ENCODE measurements around the gene RSPO3.
"Not testable (repeated sequence)": the region's sequence is repeated elsewhere in the genome, so short reads cannot be mapped to it uniquely, and the experiment has no call there.

Gene RSPO3

DNA sequence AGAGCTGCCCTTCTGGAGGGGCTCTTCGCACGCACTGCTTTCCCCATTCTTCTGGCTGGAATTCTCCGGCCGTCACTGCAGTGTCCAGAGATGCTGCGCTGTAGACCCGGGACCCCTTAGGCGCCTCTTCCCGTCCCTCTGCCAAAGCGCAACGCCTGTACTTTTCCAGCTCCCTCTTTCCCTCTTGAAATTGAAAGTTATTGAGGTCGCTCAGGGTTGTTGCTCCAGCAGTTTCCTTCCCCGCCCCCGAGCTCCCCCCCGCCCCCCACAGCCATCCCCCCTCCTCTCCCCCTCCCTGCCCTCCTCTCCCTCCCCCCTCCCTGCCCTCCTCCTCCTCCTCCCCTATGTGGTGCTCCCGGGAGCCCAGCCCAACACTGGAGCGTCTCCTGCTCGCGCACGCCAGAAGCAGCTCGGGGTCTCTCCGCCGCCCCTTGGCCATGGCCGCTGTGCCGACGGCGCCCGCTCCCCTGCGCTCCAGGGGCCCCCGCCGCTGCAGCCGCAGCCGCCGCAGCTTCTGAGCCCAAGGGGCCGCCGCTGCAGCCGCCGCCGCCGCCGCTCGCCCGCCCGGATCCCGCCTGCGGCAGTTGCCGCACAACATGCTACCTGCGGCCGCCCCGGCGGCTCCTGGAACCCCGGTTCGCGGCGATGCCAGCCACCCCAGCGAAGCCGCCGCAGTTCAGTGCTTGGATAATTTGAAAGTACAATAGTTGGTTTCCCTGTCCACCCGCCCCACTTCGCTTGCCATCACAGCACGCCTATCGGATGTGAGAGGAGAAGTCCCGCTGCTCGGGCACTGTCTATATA is at the start of gene RSPO3:
Gene RSPO3, plus strand, starts transcription at position 374 of the 804 bp plus-strand sequence. CDS start 522 bp downstream, outside the sequence.
- FAIRE-seq: no peak

DNA sequence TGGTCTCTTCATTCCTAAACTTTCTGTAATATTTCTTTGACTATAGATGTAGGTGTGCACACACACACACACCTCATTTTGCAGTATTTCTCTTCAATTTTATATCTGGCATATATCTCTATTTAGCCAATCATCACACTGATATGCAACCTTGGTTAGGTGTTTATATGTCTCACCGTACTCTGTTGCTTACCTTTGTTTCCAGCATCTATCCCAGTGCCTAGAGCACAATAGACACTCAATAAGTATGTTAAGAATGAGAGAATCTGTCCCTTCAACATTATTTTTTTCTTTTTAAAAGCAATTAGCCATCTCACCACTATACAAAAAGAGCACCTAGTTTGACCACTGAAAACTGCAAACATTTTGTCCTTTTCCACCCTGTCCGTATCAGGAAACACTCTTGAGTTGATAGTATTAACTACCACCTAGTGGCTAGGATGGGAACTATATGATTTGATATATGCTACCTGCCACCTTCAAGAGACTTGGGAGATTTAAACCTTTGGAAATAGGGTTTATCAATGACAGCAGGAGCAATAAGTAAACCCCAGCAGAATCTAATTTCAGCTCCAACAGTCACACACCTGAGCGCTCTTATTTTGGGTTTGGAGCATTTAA is 48.7 kb upstream of the RSPO3 start:
- no peak for FAIRE-seq

- no peak for FAIRE-seq
Observed at GRCh38 chr6:127073222-127073621, 45.2 kb upstream of the RSPO3 start.

DNA sequence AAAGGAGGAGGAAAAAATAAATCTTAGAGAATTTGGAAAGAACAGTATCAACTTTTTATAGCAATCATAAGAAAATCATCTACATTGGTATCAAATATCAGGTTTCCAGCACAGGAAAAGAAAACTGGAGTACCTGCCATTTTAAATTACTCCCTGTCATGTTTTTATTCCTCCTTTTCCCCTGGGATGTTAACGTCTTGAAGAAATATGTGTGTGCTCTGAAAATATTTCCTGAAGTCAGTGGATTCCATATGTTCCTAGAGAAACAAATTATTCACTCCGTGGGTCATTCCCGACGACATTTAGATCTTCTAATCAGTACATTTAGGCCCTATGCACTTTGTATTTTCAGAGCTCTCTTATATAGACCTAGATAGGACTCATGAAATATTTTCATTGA is 42.0 kb upstream of the RSPO3 start:
- FAIRE-seq: no peak

DNA sequence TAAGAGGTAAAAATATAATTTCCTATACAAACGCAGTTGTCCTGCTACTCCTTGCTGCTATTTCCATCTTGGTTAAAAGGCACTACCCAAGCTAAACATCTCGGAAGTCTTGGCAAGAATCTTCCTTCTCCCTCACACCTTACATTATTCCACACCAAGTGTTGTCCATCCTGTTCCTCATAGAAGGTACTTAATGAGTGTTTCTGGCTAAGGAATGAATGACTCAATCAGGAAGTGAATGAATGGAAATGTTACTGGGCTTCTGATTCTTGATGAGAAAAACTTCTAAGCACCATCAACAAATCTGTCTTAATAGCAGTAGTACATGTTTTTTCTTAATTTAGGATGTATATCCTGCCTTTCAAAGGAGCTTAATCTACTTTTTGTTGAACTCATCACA is 40.6 kb upstream of the RSPO3 start:
- no peak for FAIRE-seq

DNA sequence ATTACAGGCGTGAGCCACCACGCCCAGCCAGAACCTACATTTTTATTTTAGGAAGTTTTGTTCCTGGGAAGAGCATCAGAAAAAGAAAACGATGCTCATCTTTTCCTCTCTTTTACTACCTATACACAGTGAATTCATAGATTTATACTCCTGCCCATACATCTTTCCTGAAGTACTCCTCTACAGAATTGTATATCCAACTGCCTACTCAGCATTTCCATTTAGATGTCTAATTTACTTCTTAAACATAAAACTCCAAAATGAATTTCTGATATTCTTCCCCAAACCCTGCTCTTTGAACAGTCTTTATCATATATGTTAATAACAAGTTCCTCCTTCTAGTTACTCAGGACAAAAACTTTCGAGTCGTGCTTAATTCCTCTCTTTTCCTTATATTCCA is 39.8 kb upstream of the RSPO3 start:
- FAIRE-seq: no peak

- FAIRE-seq: no peak
Observed at GRCh38 chr6:127079681-127080080, 38.8 kb upstream of the RSPO3 start.

DNA sequence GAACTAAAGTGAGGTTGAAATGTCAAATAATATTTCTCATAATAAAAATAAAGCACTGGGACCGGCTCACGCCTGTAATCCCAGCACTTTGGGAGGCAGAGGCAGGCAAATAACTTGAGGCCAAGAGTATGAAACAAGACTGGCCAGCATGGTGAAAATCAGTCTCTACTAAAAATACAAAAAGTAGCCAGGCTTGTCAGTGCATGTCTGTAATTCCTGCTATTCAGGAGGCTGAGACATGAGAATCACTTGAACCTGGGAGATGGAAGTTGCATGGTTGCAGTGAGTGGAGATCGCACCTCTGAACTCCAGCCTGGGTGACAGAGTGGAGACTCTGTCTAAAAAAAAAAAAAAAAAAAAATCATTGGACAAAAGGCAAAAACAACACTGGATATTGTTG is 38.4 kb upstream of the RSPO3 start:
- no peak for FAIRE-seq

GRCh38 chr6:127083231-127083962 is 35.1 kb upstream of the RSPO3 start:
- FAIRE-seq: no peak

- no peak for FAIRE-seq
Observed at GRCh38 chr6:127083963-127084310, 34.5 kb upstream of the RSPO3 start.

- no peak for FAIRE-seq
Observed at GRCh38 chr6:127085181-127085580, 33.3 kb upstream of the RSPO3 start.

DNA sequence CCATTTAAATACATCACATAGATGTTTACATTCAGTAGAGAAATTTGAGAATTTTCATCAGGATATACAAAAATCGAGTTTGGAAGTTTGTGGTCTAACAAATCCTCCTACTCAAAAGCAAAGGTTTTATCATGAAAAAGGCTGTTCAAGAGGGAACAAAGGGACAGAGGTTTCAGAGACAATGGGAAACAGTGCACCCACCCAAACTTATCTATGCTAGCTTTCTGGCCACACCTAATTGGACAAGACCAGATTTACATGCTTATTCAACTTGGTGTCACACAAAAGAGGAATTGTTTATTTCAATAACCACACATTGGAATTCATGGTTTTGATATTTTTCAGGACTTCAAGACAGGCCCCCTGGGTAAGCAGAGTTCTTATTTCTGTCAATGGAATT is 28.4 kb upstream of the RSPO3 start:
- no peak for FAIRE-seq

DNA sequence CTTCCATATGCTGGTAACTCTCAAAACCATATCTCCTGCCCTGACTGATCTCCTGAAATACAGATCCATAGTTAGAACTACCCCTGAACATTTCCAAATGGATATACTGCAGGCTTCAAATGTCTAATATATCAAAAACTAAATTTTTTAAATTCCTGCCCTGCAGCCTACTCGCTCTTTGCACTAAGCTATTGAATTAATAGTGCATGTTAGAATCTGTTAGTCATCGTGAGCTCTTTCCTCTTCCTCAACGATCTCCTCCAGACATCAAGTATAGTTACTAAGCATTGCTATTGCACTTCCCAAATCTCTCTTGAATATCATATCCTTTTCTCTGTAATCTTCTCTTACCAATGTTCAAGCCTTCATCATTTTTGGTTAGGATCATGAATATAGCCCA is 26.0 kb upstream of the RSPO3 start:
- FAIRE-seq: no peak

- no peak for FAIRE-seq
Observed at GRCh38 chr6:127094791-127095190, 23.7 kb upstream of the RSPO3 start.

- FAIRE-seq: no peak
Observed at GRCh38 chr6:127096167-127096566, 22.3 kb upstream of the RSPO3 start.

DNA sequence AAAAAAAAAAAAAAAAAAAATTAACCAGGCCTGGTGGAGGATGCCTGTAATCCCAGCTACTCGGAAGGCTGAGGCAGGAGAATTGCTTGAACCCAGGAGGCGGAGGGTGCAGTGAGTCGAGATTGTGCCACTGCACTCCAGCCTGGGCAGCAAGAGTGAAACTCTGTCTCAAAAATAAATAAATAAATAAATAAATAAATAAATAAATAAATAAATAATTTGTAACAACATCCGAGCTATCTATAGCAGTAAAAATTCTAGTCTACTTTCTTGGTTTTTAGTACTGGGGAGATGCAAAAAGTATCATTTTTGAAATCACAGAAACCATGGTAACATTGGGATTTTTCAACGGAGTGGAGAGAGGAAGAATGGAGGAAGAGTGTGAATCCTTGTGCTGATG is 21.0 kb upstream of the RSPO3 start:
- FAIRE-seq: not testable (repeated sequence)

GRCh38 chr6:127100510-127101140 is 17.8 kb upstream of the RSPO3 start:
- FAIRE-seq: no peak

DNA sequence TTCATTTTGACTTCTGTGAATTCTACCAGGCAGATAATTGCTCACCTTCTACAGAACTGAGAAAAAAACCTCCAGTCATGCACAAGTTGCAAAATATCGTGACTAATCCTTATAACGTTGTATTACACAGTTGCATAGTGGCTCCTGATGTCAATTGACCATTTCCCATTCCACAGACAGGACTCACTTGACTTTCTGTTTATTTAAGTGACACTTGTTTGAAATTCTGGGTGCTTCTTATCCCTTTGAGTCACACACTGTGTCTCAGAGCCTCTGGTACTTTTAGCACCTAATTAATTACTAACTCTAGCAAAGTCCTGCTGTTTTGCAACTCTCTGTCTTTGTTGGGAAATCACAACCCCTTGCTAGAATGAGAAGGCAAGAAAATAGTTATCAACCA is 16.2 kb upstream of the RSPO3 start:
- no peak for FAIRE-seq

DNA sequence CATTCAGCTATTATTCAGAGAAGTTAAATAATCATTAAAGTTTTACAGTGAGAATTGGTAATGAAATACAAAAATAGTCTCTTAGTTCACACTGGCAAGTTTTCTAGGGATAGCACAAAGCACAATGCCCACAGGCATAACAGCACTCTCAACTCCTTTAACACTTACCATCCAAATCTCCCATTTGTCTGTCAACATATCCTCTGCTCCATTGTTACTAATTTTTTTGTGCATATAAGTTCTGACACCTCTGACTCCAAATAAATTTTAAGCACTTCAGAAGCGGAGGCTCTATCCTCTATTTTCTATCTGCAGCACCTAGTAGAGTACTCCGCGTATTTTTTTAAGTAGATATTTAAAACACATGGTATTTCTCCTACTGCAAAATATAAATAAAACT is 15.6 kb upstream of the RSPO3 start:
- no peak for FAIRE-seq

DNA sequence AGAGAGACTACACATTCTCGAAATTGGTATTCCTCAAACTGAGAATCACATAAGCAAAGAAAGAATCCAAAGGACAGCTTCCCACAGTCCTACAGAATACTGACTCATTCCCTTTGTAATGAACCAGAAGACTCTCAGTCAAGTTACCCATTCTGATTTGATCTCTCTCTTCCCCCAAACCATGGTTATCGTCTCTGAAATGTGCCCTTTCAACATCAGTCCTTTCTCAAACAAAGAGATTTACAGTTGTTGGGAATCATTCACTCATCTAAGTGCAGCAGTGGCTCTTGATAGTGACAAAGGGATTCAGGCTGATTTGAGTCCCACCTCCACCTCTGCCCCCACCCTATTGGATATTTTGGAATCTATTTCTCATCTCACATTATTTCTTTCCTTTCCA is 15.0 kb upstream of the RSPO3 start:
- FAIRE-seq: no peak

DNA sequence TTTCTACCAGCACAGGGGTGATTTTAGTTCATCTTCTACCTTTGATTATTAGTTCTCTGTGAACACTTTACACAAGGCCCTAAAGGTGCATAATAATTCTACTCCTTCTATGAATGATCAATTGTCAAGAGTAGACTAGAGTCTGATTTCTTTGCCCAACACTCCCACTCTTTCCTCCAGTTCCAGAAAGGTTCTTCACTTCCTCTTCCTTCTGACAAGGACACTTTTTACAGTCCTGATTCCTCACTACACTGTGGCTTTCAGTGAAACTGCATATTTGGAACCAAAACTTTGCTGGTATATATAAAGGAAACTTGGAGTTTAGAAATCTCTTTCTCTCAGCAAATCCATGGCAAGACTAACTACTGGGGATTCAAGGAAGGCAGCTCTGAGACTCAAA is 10.6 kb upstream of the RSPO3 start:
- no peak for FAIRE-seq

GRCh38 chr6:127110712-127111111 is 7.8 kb upstream of the RSPO3 start:
- FAIRE-seq: no peak

DNA sequence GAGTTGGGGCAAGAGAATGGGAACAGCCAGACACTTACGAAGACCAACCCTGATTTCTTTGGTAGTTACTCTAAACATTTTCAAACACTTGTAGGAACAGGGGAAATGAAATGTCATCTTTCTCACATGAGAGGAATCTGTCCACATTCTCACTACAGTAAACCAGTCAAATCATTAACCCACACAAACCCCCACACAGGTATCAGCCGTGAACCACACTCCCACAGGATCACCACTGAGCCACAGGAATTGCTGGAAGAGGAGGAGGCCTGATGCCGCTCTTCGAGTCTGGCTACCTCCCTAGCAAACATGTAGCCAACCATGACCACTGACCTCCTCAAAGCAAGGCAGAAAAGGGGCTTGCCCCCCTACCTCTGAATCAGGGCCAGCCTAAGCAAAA is 6.9 kb upstream of the RSPO3 start:
- FAIRE-seq: no peak

All from G401.6 (cell line).